Activated T-helper 17 cell treated with anti-CD3 and anti-CD28 coated beads, Interleukin-2, amount 50 U/mL, for 72 hours (primary cell): ENCODE measurements around the gene NELFB. TPM values are rescaled to one million over a fixed set of nuclear protein-coding genes. Genes with fewer than 3 reads are reported as not detected.

Experiments used
- ATAC-seq: fragments of 150-1000 bp; cut with Tn5 transposase; replicated peaks from 2 replicates; pipeline ENCODE4 v1.10.0; 2021; ENCODE audit warnings: mild to moderate bottlenecking, moderate library complexity
- H3K27ac Mint-ChIP-seq: one replicate; pipeline ENCODE4 v1.8.0; 2022; ENCODE audit warnings: mixed read lengths
- H3K27me3 Mint-ChIP-seq: one replicate; pipeline ENCODE4 v1.8.0; 2022; ENCODE audit warnings: mixed read lengths
- H3K36me3 Mint-ChIP-seq: one replicate; pipeline ENCODE4 v1.8.0; 2022; ENCODE audit warnings: low read depth, mild to moderate bottlenecking, mixed read lengths
- H3K4me1 Mint-ChIP-seq: one replicate; pipeline ENCODE4 v1.8.0; 2022; ENCODE audit warnings: mixed read lengths
- H3K4me3 Mint-ChIP-seq: one replicate; pipeline ENCODE4 v1.8.0; 2022; ENCODE audit warnings: mild to moderate bottlenecking, mixed read lengths
- H3K9me3 Mint-ChIP-seq: one replicate; pipeline ENCODE4 v1.8.0; 2022; ENCODE audit warnings: mixed read lengths
- total RNA-seq, 2 donors: library from RNA; stranded (reverse); gene quantifications; one replicate each; pipeline ENCODE4 v1.2.3, GENCODE V29; 2022

NELFB gene
- total RNA-seq, 2 donors from 2014 or later = 43.6 to 78.0 TPM

DNA sequence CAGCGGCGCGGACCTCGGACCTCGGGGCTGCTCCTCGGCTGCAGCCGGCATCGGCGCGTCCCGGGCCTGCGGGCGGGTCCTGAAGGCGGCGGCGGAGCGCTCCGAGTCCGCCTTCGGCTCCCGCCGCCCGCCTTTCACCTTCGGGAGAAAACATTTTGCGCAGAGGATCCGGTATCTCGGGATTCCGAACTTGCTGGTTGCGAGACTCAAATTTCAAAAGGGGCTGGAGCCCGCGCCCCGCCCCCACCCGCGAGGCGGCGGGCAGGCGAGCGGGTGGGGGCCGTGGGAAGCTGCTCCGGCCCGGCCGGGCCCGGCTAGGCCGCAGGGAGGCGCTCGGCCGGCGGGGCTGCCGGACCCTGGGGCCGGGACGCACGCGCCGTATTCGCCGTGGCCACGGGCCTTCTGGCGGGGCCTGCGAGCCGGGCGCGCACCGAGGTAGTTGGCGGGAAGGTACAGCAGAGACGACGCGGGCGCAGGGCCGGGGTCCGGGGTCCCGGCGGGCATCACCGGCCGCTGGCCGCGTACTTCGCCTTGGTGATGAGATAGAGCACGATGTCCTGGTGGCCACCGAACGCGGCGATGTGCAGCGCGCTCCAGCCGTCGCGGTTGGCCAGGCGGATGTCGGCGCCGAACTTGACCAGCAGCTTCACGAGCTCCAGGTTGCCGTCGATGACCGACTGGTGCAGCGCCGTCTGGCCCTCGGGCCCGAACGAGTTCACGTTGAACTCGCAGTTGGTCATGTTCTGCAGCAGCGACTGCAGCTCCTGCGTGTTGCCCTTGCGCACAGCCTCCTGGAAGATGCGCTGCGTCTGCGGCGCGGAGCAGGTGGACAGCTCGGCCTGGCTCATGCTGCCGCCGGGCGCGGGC lies 46.2 kb downstream of the NELFB start:
- no peak overlapping the region for H3K27ac Mint-ChIP-seq
- H3K4me1 Mint-ChIP-seq = peaks cover 5% of the 10 kb centered on the region
- no peaks in the 10 kb centered on the region for H3K36me3 Mint-ChIP-seq
- ATAC-seq = peak; percentile 20
- H3K9me3 Mint-ChIP-seq = no peaks in the 10 kb centered on the region
- H3K4me3 Mint-ChIP-seq = peak overlapping the region; percentile 68
- peaks cover 13% of the 10 kb centered on the region for H3K27me3 Mint-ChIP-seq

DNA sequence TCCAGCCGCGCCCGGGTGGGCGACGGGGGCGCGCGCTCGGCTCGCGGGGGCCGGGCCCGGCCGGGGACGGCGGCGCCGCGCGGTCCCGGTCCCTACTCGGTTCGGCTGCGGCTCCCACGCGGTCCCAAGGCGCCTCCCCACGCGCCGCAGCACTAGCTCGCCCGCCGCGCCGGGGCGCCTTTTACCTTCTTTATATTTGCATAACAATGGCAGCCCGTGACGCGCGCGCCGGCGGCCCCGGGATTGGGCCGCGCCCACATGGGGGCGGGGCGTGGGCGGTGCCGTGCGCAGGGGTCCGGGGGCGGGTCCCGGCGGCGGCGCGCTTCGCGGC lies 47.0 kb downstream of the NELFB start, which contains the start of gene NRARP:
TSS of gene NRARP (minus strand) at position 154 of the 331 bp plus-strand sequence. CDS start 343 bp downstream, outside the sequence.
- no peaks in the 10 kb centered on the region for H3K4me1 Mint-ChIP-seq
- no peaks in the 10 kb centered on the region for H3K36me3 Mint-ChIP-seq
- peaks cover 6% of the 10 kb centered on the region for H3K27me3 Mint-ChIP-seq
- peak within 1 kb of the TSS; percentile 68 for H3K4me3 Mint-ChIP-seq
- H3K9me3 Mint-ChIP-seq = no peaks in the 10 kb centered on the region
- ATAC-seq = peak; percentile 81
- H3K27ac Mint-ChIP-seq = no peak within 1 kb of the TSS

DNA sequence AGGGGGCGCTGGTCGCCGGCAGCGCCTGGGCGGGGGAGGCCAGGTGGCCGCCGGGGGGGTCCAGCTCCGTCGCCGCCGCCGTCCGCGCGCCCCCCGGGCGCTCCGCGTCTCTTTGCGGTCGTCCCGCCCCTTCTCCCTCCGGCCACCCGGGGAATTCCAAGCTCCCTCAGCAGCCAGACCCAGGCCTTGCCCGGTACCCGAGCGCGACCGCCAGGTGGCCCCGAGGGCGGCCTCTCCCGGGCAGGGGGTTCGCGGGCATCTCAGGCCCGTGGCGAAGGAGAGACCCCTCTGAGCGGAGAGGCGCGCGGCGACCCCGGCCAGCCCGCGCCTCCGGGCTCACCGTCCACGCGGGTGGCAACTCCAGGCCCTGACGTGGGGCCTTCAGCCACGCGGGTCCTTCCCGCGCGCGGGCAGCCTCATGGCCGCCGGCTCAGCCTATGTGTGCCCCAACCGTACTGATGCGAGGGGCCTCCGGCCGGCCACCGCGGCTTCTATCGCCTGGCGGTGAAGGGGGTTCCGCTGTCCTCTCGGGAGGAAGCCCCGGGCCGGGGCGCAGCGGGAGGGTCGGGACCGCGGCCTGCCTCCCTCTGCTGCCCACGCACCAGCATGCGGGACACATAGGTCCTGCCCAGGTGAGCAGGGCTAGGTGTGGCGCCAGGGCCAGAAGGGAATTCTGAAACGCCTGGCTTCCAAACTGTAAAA lies 47.5 kb downstream of the NELFB start:
- H3K9me3 Mint-ChIP-seq = no peaks in the 10 kb centered on the region
- peaks cover 3% of the 10 kb centered on the region for H3K27me3 Mint-ChIP-seq
- ATAC-seq = peak; percentile 58
- H3K27ac Mint-ChIP-seq = no peak overlapping the region
- no peak overlapping the region for H3K4me3 Mint-ChIP-seq
- no peaks in the 10 kb centered on the region for H3K4me1 Mint-ChIP-seq
- no peaks in the 10 kb centered on the region for H3K36me3 Mint-ChIP-seq

DNA sequence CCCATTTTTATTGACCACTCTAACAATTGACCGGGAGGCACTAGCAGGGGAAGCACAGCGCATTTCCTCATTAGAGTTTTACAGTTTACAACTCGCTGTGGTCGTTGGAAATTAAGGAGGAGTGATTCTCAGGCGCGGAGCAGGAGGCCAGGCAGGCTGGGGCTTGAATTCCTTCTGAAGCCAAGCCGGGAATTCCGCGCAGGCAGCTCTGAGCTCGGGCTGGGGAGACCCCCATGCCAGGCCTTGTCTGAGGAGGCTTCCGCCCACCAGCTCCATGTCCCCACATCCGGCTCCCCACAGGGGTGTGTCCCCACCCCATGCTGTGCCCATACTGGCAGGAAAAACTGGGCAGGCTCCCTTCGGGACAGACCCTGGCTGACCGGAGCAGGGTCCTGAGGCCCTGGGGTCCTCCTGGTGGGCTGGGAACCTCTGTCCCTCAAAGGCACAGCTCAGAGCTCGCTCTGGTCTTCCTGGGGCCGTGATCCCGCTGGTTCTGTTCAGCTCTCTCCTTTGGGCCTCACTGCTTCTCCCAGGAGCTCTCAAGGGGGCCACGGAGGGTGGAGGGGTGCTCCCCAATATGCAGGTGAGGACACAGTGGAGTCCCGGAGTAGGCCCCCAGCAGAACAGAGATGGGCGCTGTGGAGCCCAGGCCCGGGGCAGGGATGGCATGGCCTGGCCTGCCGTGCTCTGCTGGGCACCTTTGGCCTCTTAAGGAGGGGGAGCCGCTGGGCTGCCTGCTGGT lies 48.2 kb downstream of the NELFB start:
- Mint-ChIP-seq H3K27me3 (peaks cover 3% of the 10 kb centered on the region), H3K27ac (no peak overlapping the region), H3K36me3 (no peaks in the 10 kb centered on the region), H3K4me1 (no peaks in the 10 kb centered on the region), H3K4me3 (peak overlapping the region; percentile 13), H3K9me3 (no peaks in the 10 kb centered on the region)
- ATAC-seq = no peak

DNA sequence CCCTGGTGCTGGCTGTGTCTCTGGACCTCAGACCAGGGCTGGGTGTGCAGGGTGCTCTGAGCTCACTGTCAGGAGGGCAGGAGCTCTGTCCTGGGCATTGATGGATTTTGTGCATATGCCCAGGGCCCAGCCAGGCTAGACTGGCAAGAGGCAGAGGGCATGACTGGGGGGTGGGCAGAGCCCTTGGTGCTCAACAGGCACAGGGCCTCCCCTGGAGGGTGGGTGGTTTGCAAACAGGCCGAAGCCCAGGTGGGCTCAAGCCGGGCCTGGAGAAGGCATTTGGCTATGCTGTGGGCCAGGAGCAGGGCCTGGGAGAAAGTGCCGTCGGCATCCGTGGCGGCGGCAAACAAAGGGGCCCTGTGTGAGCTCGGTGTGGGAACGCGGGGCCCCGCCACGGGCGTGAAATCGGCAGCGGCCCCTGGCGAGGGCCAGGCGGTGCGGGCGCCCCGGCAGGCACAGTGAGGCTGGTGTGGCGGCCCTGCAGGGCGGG lies 48.8 kb downstream of the NELFB start:
- no peak for ATAC-seq
- H3K36me3 Mint-ChIP-seq = no peaks in the 10 kb centered on the region
- H3K27ac Mint-ChIP-seq = no peak overlapping the region
- H3K9me3 Mint-ChIP-seq = no peaks in the 10 kb centered on the region
- peaks cover 3% of the 10 kb centered on the region for H3K27me3 Mint-ChIP-seq
- H3K4me1 Mint-ChIP-seq = no peaks in the 10 kb centered on the region
- H3K4me3 Mint-ChIP-seq = peak overlapping the region; percentile 13

DNA sequence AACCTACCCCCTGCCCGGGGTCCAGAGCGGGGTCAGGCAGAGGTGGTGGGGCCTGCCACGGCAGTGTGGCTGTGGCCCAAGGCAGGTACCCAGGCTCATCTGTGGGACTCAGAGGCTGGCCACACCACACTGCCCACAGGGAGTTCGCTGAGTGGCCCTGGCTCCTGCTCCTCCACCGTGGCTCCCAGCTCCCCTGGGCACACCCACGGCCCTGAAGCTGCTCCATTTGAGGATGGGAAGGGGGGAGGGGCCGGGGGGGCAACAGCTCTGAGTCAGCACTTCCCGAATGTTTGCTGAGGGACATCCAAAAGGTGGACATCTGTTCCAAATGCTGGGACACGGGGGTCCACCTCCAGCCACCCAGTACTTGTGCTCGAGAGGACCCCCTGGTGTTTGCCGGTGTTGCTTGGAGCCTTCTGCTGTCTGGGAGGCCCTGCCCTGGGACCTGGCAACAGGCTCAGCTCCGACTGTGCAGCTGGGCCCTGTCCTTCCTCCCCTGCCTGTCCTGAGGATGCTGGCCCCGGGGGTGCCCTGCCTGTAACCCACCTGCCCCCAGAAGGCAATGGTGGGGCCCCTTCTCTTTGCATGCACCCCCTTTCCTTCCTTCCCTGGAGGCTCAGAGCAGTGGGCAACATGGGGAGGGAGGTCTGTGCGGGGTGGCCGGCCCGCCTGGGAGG lies 49.4 kb downstream of the NELFB start:
- Mint-ChIP-seq H3K9me3 (no peaks in the 10 kb centered on the region), H3K36me3 (no peaks in the 10 kb centered on the region), H3K27ac (no peak overlapping the region), H3K4me1 (no peaks in the 10 kb centered on the region), H3K27me3 (peaks cover 3% of the 10 kb centered on the region), H3K4me3 (no peak overlapping the region)
- ATAC-seq = no peak

DNA sequence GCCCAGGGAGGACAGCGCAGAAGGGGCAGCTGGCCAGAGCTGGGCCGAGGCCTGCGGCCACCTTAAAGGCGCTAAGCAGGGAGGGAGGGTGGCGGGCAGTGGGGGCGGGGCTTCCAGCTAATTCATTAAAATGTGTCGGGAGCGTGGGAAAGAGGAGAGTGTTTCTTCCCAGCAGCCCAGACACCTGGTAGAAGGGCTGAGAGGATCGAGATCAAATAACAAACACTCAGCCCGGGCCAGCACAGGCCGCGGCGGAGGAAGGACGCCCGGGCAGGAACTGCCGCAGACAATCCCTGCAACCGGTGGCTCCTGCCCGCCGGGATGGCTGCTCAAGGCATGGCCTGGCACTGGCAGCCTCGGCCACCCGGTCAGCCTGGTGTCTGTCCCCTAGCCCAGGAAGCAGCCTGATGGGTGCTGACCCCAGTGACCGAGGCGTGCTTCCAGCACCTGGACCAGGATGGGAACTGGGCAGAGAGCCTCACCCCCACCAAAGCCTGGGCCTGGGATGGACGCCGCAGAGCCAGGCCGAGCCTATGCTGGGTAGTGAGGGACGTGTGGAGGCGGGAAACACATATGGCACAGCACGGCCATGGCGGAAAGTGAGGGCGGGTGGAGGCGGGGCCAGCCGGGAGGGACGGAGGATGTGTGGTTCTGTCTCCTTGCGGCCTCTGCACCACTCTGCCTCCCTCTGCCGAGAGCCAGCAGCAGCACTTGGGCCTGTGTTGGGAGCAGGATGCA lies 50.1 kb downstream of the NELFB start:
- peak overlapping the region; percentile 28 for H3K4me3 Mint-ChIP-seq
- peak; percentile 63 for ATAC-seq
- H3K27ac Mint-ChIP-seq = no peak overlapping the region
- H3K4me1 Mint-ChIP-seq = no peaks in the 10 kb centered on the region
- H3K36me3 Mint-ChIP-seq = no peaks in the 10 kb centered on the region
- no peaks in the 10 kb centered on the region for H3K27me3 Mint-ChIP-seq
- no peaks in the 10 kb centered on the region for H3K9me3 Mint-ChIP-seq

DNA sequence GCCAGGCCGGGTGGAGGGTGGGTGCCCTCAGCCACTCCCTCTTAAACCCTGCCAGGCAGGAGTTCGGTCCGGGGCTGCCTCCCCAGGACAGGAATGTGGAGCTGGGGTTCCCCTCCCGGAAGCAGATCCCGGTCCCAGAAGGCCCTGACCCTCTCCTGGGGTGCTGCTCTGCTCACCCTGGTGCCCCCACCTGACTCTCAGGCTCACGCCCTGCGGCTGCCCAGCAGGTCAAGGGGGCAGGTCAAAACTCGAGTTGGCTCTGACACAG lies 50.6 kb downstream of the NELFB start:
- Mint-ChIP-seq H3K36me3 (no peaks in the 10 kb centered on the region), H3K4me3 (no peak overlapping the region), H3K9me3 (no peaks in the 10 kb centered on the region), H3K4me1 (no peaks in the 10 kb centered on the region), H3K27ac (no peak overlapping the region), H3K27me3 (no peaks in the 10 kb centered on the region)
- no peak for ATAC-seq

DNA sequence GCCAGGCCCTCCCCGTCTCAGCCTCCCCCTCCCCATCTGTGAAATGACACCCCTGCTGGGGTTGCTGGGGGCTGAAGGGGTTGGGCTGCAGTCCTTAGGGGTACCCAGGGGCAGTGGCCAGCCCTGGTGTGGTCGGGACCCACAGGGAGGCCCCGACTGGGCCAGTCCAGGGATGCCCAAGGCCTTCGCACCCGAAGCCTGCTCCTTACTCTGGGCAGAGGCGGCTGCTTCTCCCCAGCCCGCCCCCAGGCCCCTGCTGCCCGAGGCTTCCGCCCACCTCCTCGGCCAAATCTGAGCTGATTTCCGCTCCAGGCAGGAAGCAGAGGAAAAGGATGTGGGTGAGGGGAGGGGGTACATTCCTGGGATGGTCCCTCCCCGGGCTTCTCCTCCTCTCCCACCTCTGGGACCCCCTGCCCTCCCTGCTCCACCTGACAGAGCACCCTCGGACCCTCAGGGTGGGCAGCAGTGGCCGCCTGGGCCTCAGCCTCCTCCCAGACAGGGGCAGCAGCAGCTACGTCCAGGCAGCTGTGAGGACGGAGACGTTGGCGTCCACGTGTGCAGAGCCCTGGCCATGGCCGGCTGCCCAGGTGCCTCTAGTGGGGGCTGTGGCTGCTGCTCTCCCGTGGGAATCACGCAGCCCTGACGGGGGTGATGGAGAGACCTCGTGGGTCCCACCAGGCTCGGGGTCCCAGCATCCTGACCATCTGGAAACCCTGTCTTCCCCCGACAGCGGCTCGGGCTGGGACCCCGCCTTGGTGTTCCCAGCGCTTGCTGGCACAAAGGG lies 51.1 kb downstream of the NELFB start:
- no peak overlapping the region for H3K4me3 Mint-ChIP-seq
- ATAC-seq = no peak
- no peaks in the 10 kb centered on the region for H3K4me1 Mint-ChIP-seq
- H3K9me3 Mint-ChIP-seq = no peaks in the 10 kb centered on the region
- no peaks in the 10 kb centered on the region for H3K27me3 Mint-ChIP-seq
- no peak overlapping the region for H3K27ac Mint-ChIP-seq
- H3K36me3 Mint-ChIP-seq = no peaks in the 10 kb centered on the region

DNA sequence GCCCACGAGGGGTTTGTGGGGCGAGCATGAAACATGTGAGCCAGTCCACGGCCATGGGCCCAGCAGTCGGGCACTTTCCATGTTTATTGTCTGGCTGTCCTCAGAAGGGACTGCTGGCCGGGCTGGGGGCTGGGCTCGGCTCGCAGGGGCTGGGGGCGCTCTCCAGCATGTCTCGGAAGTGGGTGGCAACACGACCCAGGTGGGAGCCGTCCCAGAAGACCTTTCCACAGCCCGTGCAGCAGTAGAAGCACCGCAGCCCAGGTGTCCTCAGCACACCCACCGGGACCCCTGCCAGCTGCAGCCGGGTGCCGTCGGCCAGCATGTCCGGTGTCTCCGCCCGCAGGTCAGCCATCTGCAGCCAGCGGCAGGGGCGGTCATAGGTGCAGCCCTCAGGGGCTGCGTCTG lies 51.7 kb downstream of the NELFB start:
- Mint-ChIP-seq H3K27me3 (no peaks in the 10 kb centered on the region), H3K4me3 (no peak overlapping the region), H3K4me1 (no peaks in the 10 kb centered on the region), H3K36me3 (no peaks in the 10 kb centered on the region), H3K27ac (no peak overlapping the region), H3K9me3 (no peaks in the 10 kb centered on the region)
- no peak for ATAC-seq

DNA sequence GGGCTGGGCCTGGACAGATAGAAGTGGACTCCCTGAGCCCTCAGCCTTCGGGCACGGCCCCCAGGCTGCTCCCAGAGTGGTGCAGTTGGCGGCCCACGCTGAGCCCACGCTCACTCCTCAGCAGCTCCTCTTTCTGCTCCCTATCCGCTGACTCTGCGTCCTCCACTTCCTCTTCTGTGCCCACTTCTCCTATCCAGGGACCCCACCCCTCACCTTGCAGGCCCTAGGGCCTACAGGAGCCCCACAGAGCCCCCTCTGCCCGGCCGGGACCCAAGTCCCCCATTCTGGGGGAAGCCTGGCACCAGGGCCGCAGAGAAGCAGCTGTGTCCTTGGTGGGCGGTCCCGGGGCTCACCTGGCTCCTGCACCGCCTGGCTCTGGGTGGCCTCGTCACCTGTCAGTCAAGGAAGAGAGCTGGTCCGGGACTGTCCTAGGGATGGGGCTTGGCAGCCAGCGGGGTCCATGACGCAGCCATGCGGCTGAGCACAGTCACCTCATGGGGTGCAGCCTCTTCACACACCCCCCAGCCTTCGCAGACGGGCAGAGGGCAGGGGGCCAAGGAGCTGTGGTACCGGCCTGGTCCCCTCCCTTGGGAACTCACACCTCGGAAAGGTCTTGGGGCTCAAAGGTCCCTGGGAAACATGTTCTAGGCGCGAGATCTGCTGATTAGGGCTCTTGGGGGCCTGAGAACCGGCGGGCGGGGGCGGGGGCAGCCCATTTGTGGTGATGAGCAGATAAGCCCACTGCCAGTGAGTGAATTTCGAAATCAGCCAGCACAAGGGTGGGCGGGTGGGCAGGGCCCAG lies 52.3 kb downstream of the NELFB start:
- no peaks in the 10 kb centered on the region for H3K4me1 Mint-ChIP-seq
- ATAC-seq = no peak
- no peak overlapping the region for H3K27ac Mint-ChIP-seq
- no peaks in the 10 kb centered on the region for H3K27me3 Mint-ChIP-seq
- H3K4me3 Mint-ChIP-seq = no peak overlapping the region
- H3K9me3 Mint-ChIP-seq = no peaks in the 10 kb centered on the region
- no peaks in the 10 kb centered on the region for H3K36me3 Mint-ChIP-seq

DNA sequence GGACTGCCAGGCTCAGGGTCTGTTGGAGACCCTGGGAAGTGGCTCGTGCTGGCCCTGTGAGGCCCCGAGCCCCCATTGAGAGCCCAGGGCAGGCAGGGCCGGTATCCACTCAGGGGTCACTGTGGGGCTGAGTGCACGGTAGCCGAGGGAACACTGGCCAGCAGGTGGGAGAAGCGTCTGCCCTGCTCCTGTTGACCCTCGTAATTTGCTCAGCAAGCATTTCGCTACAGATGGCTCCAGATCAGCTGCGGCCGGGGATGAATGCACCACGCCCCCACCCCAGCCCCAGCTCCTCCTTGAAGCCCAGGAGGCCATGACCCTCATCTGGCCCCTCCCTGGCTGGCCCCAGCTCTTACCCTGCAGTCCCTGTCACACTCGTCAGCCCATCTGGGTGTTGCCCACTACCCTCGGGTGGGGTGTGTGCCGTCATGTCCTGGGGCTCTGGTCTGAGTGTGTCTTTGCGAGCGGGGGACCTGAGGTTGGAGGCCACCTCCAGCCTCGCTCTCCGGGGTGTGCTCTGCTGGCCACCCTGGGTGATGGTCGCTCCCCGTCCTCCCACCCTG lies 53.0 kb downstream of the NELFB start:
- H3K4me3 Mint-ChIP-seq = no peak overlapping the region
- H3K27ac Mint-ChIP-seq = no peak overlapping the region
- no peak for ATAC-seq
- H3K27me3 Mint-ChIP-seq = no peaks in the 10 kb centered on the region
- no peaks in the 10 kb centered on the region for H3K9me3 Mint-ChIP-seq
- no peaks in the 10 kb centered on the region for H3K4me1 Mint-ChIP-seq
- H3K36me3 Mint-ChIP-seq = no peaks in the 10 kb centered on the region
